CD14-positive monocyte (primary cell): ENCODE measurements around the gene POLG. TPM values are rescaled to one million over a fixed set of nuclear protein-coding genes. Genes with fewer than 3 reads are reported as not detected.

Experiments
- DNase-seq, 3 donors: peaks; one replicate each; pipeline ENCODE4 v3.0.0-alpha.2; 2011 to 2022
- H2AFZ ChIP-seq: 2 replicates; pipeline ENCODE4 v1.6.0; 2012; ENCODE audit warnings: mild to moderate bottlenecking, low read depth, low read length, inconsistent platforms; ENCODE audit not compliant: insufficient read depth, poor library complexity, severe bottlenecking
- H3K27ac ChIP-seq, 2 donors: 1 replicate in 1 of 2; 2 replicates in 1 of 2; pipeline ENCODE4 v1.5.1; 2012 to 2013; ENCODE audit warnings: low read length in 2 of 2, control low read depth in 1 of 2, inconsistent platforms in 1 of 2, low read depth in 1 of 2, mild to moderate bottlenecking in 1 of 2
- H3K27me3 ChIP-seq, 2 donors: one replicate each; pipeline versions ENCODE4 v1.6.0 to v1.6.1; 2011 to 2013; ENCODE audit warnings: low read length in 2 of 2; ENCODE audit not compliant: control insufficient read depth in 2 of 2, insufficient read depth in 2 of 2
- H3K36me3 ChIP-seq, 2 donors: replicated peaks in 1 of 2; 1 replicate in 1 of 2; 2 replicates in 1 of 2; pipeline versions ENCODE4 v1.5.1 to v1.6.1; 2012 to 2013; ENCODE audit warnings: low read length in 2 of 2, control low read depth in 1 of 2, inconsistent platforms in 1 of 2, mild to moderate bottlenecking in 1 of 2; ENCODE audit not compliant: insufficient read depth in 2 of 2, control insufficient read depth in 1 of 2
- H3K4me1 ChIP-seq, 2 donors: 1 replicate in 1 of 2; 2 replicates in 1 of 2; pipeline versions ENCODE4 v1.5.1 to v1.6.1; 2012 to 2013; ENCODE audit warnings: low read length in 2 of 2, control low read depth in 1 of 2, inconsistent platforms in 1 of 2, mild to moderate bottlenecking in 1 of 2, moderate library complexity in 1 of 2; ENCODE audit not compliant: insufficient read depth in 2 of 2, control insufficient read depth in 1 of 2
- H3K4me2 ChIP-seq: replicated peaks from 2 replicates; pipeline ENCODE3; 2012; ENCODE audit warnings: low read length, moderate library complexity, mild to moderate bottlenecking; ENCODE audit not compliant: poor library complexity, severe bottlenecking; ENCODE audit errors: extremely low read depth
- H3K4me3 ChIP-seq, 3 experiments: fragments of 200-600 bp in 1 of 3; sonication (generic) in 1 of 3; replicated peaks in 1 of 3; 1 replicate in 2 of 3; 2 replicates in 1 of 3; pipeline ENCODE4 v1.5.1; 2011 to 2013; ENCODE audit warnings: low read length in 3 of 3, mild to moderate bottlenecking in 3 of 3, control low read depth in 2 of 3, low read depth in 2 of 3, inconsistent platforms in 1 of 3, moderate library complexity in 1 of 3
- H3K79me2 ChIP-seq: 2 replicates; pipeline ENCODE4 v1.6.0; 2012; ENCODE audit warnings: mild to moderate bottlenecking, control low read depth, inconsistent platforms, low read length, moderate library complexity; ENCODE audit not compliant: insufficient read depth
- H3K9ac ChIP-seq: 2 replicates; pipeline ENCODE4 v1.6.0; 2017; ENCODE audit warnings: low read length, mild to moderate bottlenecking; ENCODE audit not compliant: insufficient read depth, poor library complexity, severe bottlenecking
- H3K9me3 ChIP-seq, 2 donors: replicated peaks in 1 of 2; 1 replicate in 1 of 2; 2 replicates in 1 of 2; pipeline versions ENCODE4 v1.5.1 to v1.6.1; 2012 to 2013; ENCODE audit warnings: low read length in 2 of 2, control low read depth in 1 of 2; ENCODE audit not compliant: control insufficient read depth in 1 of 2, insufficient read depth in 1 of 2
- H4K20me1 ChIP-seq: 2 replicates; pipeline ENCODE4 v1.6.0; 2012; ENCODE audit warnings: mild to moderate bottlenecking, low read length, control low read depth, moderate library complexity; ENCODE audit not compliant: insufficient read depth
- H3K27ac Mint-ChIP-seq, 7 donors: one replicate each; pipeline ENCODE4 v1.8.0; 2020; ENCODE audit warnings: mild to moderate bottlenecking in 7 of 7, mixed read lengths in 7 of 7, moderate library complexity in 6 of 7, inconsistent platforms in 2 of 7
- H3K27me3 Mint-ChIP-seq, 3 donors: one replicate each; pipeline ENCODE4 v1.8.0; 2021 to 2022; ENCODE audit warnings: low read depth in 3 of 3, mild to moderate bottlenecking in 3 of 3, mixed read lengths in 3 of 3, moderate library complexity in 3 of 3, inconsistent platforms in 1 of 3
- H3K36me3 Mint-ChIP-seq, 2 donors: one replicate each; pipeline ENCODE4 v1.8.0; 2020; ENCODE audit warnings: mixed read lengths in 2 of 2, inconsistent platforms in 1 of 2, mild to moderate bottlenecking in 1 of 2
- H3K4me1 Mint-ChIP-seq: one replicate; pipeline ENCODE4 v1.8.0; 2020; ENCODE audit warnings: mild to moderate bottlenecking, mixed read lengths
- H3K4me3 Mint-ChIP-seq, 2 donors: one replicate each; pipeline ENCODE4 v1.8.0; 2020; ENCODE audit warnings: mild to moderate bottlenecking in 2 of 2, mixed read lengths in 2 of 2, moderate library complexity in 1 of 2
- H3K9me3 Mint-ChIP-seq, 7 donors: one replicate each; pipeline ENCODE4 v1.8.0; 2020 to 2022; ENCODE audit warnings: mixed read lengths in 7 of 7, mild to moderate bottlenecking in 6 of 7, moderate library complexity in 6 of 7, inconsistent platforms in 2 of 7
- WGBS: methylation state at CpG from one replicate; pipeline ENCODE4 v1.1.5; 2013; ENCODE audit warnings: missing lambda C conversion rate; ENCODE audit not compliant: insufficient coverage; 5-methylcytosine and 5-hydroxymethylcytosine counted together
- intact Hi-C, 2 donors: fragments of 100-400 bp; cut with micrococcal nuclease; formaldehyde crosslinking; loops; one replicate each; pipeline versions ENCODE4 v1.15.0 to v1.15.1; 2023
- polyA plus RNA-seq, 3 donors: library from polyadenylated mRNA; depleted of rRNA in 1 of 3; unstranded in 2 of 3; stranded (reverse) in 1 of 3; fragments of 300-500 nt in 2 of 3; fragments of >200 nt in 1 of 3; fragmentation: Illumina TruSeq in 2 of 3; gene quantifications; 1 replicate in 2 of 3; 2 replicates in 1 of 3; pipeline ENCODE4 v1.2.3, GENCODE V29; 2012 to 2021
- TF ChIP-seq, protein P1 (sequence below): fragments of 200-600 bp; IDR thresholded peaks from one replicate; pipeline ENCODE4 v1.8.0; 2022; ENCODE audit warnings: antibody characterized with exemption, mild to moderate bottlenecking

Gene POLG
- polyA plus RNA-seq, 3 donors: 19.2 to 66.7 (median 21.6) TPM

DNA sequence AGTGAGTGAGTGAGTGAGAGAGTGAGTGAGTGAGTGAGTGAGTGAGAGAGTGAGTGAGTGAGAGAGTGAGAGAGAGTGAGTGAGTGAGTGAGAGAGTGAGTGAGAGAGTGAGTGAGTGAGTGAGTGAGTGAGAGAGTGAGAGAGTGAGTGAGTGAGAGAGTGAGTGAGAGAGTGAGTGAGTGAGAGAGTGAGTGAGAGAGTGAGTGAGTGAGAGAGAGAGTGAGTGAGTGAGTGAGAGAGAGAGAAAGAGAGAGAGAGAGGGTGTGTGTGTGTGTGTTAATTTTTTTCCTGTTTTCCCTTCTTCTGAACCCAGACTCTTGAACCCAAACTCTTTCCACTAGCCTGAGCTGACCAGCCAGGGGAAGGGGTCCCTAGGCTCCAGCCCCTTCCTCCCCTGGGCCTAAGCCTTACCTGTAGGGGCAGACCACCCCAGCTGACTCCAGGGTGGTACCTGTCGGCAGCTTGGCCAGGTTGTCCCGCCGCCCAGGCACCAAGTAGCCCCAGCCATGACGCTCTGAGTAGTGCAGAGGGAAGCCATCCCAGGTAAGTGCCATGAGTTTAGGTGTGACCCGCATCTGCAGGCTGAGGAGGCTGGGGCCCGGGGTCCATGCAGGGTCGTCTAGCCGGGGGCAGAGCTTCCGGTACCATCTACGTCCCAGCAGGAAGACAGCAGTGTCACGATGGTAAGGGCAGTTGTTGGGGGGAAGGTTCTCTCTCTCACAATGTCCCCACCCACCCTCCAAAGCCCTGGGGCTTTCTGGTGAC is 9.4 kb downstream of the POLG start:
- H3K4me2 ChIP-seq: no peak overlapping the region
- H2AFZ ChIP-seq: no peak overlapping the region
- H3K27me3 ChIP-seq: no peaks in the 10 kb centered on the region
- H3K4me3 ChIP-seq: no peak overlapping the region
- TF ChIP-seq, protein P1, sequence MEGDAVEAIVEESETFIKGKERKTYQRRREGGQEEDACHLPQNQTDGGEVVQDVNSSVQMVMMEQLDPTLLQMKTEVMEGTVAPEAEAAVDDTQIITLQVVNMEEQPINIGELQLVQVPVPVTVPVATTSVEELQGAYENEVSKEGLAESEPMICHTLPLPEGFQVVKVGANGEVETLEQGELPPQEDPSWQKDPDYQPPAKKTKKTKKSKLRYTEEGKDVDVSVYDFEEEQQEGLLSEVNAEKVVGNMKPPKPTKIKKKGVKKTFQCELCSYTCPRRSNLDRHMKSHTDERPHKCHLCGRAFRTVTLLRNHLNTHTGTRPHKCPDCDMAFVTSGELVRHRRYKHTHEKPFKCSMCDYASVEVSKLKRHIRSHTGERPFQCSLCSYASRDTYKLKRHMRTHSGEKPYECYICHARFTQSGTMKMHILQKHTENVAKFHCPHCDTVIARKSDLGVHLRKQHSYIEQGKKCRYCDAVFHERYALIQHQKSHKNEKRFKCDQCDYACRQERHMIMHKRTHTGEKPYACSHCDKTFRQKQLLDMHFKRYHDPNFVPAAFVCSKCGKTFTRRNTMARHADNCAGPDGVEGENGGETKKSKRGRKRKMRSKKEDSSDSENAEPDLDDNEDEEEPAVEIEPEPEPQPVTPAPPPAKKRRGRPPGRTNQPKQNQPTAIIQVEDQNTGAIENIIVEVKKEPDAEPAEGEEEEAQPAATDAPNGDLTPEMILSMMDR: no peak
- Mint-ChIP-seq H3K4me3 (no peak overlapping the region), H3K27ac (peak overlapping the region in 4 of 7 donors; percentile 3 to 41 (median 16)), H3K9me3 (no peaks in the 10 kb centered on the region), H3K4me1 (no peaks in the 10 kb centered on the region), H3K27me3 (peaks cover 0 to 3% (median 0%) of the 10 kb centered on the region in 3 donors), H3K36me3 (peaks cover 95 to 99% of the 10 kb centered on the region in 2 donors)
- no peaks in the 10 kb centered on the region for H3K4me1 ChIP-seq
- H3K9me3 ChIP-seq: no peaks in the 10 kb centered on the region
- H3K27ac ChIP-seq: no peak overlapping the region
- H4K20me1 ChIP-seq: peaks cover 99% of the 10 kb centered on the region
- no peak for DNase-seq
- peaks cover 36% of the 10 kb centered on the region for H3K79me2 ChIP-seq
- H3K36me3 ChIP-seq: peaks cover 100% of the 10 kb centered on the region in 2 donors
- intact Hi-C loops: no loop called here
- 100% methylated on average over 5 of the region's 11 CpGs for WGBS
- no peak overlapping the region for H3K9ac ChIP-seq

DNA sequence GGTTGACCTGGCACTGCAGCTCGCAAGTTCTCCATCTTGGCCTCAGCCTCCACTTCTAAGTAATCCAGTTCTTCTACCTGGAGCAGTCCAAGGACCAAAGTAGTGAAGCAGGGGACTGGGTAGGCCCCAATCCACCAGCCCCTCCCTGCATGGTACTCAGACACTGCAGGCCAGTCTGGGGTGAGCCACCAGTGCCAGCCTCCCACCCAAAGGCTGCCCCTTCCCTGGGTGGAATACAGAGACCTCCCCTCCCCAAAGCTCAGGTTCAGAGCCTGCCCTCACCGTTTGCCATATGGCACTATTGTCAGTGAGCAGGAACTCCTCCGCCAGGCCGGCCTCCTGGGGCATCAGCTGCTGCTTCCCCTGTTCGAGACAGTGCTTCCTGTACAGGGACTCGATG is 10.8 kb downstream of the POLG start:
- H3K9me3 Mint-ChIP-seq: no peaks in the 10 kb centered on the region

More for the DNA sequence above, 10.8 kb downstream of the POLG start:
- TF ChIP-seq, protein P1: no peak
- Mint-ChIP-seq H3K4me1 (no peaks in the 10 kb centered on the region), H3K27me3 (peaks cover 0 to 3% (median 0%) of the 10 kb centered on the region in 3 donors), H3K36me3 (peaks cover 95 to 97% of the 10 kb centered on the region in 2 donors), H3K4me3 (no peak overlapping the region), H3K27ac (peak overlapping the region in 2 of 7 donors; percentile 12 to 37)
- no peak overlapping the region for H2AFZ ChIP-seq
- no peak overlapping the region for H3K4me2 ChIP-seq
- H3K9ac ChIP-seq: no peak overlapping the region
- no peak for DNase-seq
- no peaks in the 10 kb centered on the region for H3K27me3 ChIP-seq
- H3K36me3 ChIP-seq: peaks cover 100% of the 10 kb centered on the region in 2 donors
- H3K4me1 ChIP-seq: no peaks in the 10 kb centered on the region
- H3K9me3 ChIP-seq: no peaks in the 10 kb centered on the region
- H3K27ac ChIP-seq: no peak overlapping the region
- WGBS: 71% methylated on average over 6 of the region's 6 CpGs
- intact Hi-C loops: no loop called here
- H3K4me3 ChIP-seq: no peak overlapping the region
- peaks cover 99% of the 10 kb centered on the region for H4K20me1 ChIP-seq
- peaks cover 22% of the 10 kb centered on the region for H3K79me2 ChIP-seq
